ENCODE measurements around the gene MGLL.

Gene MGLL

DNA sequence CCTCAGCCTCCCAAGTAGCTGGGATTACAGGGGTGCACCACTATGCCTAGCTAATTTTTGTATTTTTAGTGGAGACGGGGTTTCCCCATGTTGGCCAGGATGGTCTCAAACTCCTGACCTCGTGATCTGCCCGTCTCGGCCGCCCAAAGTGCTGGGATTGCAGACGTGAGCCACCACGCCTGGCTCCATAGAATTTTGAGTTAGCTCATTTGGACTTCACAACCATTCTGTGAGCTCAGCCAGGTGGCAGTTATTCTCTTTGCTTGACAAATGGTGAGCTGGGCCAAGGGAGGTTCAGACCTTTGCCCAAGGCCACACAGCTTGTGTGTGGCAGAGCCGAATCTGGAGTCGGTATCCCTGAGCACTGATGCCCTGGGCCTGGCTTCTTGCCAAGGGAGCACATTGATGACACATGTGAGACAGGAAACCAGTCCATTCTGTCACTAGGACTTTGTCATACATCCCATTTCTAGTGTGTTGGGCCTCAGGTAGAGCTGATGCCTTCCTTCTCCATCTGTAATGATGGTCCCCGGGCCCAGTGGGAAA, 175.7 kb downstream of the MGLL start:
- no peak for DNase-seq

DNA sequence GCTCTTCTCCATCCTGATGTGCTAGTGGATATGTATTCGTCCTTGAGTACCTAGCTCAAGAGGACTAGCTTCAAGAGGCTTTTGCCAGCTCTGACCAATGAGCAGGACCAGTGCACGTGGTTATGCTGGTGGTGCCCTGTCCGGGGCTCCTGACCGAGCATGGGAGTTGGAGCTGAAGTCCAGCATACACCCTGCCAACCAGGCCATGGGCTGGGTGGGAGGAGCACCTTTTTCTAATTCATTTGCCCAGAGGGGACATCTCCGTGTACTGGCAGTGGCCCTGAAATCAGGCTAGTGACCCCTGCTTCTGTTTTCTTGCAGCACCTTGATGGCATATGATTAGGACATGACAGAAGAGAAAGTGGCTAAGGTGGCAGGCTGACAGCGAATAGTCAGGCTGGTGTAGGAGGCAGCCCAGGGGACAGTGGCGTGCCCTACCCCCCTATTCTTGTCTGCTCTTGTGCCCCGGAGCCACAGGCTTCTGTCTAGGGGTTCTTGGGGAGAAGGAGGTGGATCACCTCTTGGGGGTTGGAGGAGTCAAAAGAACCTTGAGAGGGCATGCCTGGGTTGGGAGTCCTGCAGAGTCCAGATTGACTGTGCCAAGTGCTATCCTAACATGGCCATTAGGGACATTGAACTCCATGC, 176.8 kb downstream of the MGLL start:
- no peak for DNase-seq

GRCh38 chr3:127644641-127645370, 177.5 kb downstream of the MGLL start:
- DNase-seq, result no peak

GRCh38 chr3:127640042-127640355, 182.3 kb downstream of the MGLL start:
- DNase-seq, result no peak

GRCh38 chr3:127639173-127640041, 182.9 kb downstream of the MGLL start:
- peak; percentile 31 for DNase-seq
